T follicular helper cell (primary cell): Measurements from ENCODE around the gene SYNGR1.

ENCODE experiments used
- DNase-seq: peaks from one replicate; pipeline ENCODE4 v3.0.0-alpha.2; 2020; ENCODE audit warnings: low read depth

Gene SYNGR1

GRCh38 chr22:39431216-39431801 is 81.5 kb downstream of the SYNGR1 start:
- no peak for DNase-seq

- no peak for DNase-seq
Measured at GRCh38 chr22:39431821-39432251, 82.0 kb downstream of the SYNGR1 start.

GRCh38 chr22:39432361-39432811 is 82.6 kb downstream of the SYNGR1 start:
- no peak for DNase-seq

- no peak for DNase-seq
Measured at GRCh38 chr22:39433476-39434242, 83.9 kb downstream of the SYNGR1 start.

- no peak for DNase-seq
Measured at GRCh38 chr22:39434243-39434653, 84.5 kb downstream of the SYNGR1 start.

- no peak for DNase-seq
Measured at GRCh38 chr22:39434721-39435120, 84.9 kb downstream of the SYNGR1 start.
